Right lobe of liver (tissue), 4 donors: ENCODE results near the gene TGM2.

Experiments
- CTCF ChIP-seq, 4 donors: fragments of 200-600 bp in 3 of 4; fragments of 450-650 bp in 1 of 4; IDR thresholded peaks; one replicate each; pipeline versions ENCODE4 v1.5.1 to v1.8.0; 2016 to 2022; ENCODE audit warnings: antibody characterized with exemption in 4 of 4, mild to moderate bottlenecking in 2 of 4
- POLR2A ChIP-seq: fragments of 450-650 bp; IDR thresholded peaks from one replicate; pipeline ENCODE4 v1.6.1; 2017; ENCODE audit warnings: antibody characterized with exemption, mild to moderate bottlenecking
- donor health status: DM: no; HTN: no; CAD: no.
- donor health status: DM: no; HTN: no; CAD: no.
- donor health status: DM: no; HTN: yes; CAD: no.

- TF ChIP-seq CTCF (IDR thresholded peaks at IDR 0.05) (no peak), POLR2A (no peak)
These were observed 44.8 kb upstream of the TGM2 start for GRCh38 chr20:38209736-38210405.
